ENCODE results near the gene GRM1.

- TF ChIP-seq EZH2 (IDR thresholded peaks at IDR 0.05; ENCODE audit: insufficient read depth, poor library complexity, severe bottlenecking) (no peak), EZH2phosphoT487 (IDR thresholded peaks at IDR 0.05; ENCODE audit: insufficient read depth, low read depth) (no peak)
These were observed 196.1 kb downstream of the GRM1 start for GRCh38 chr6:146224988-146225387.

Data from GM23248 (cell line).